GM21723 (cell line): Measurements from ENCODE around the gene CD24.
"Not testable (repeated sequence)": the region's sequence is repeated elsewhere in the genome, so short reads cannot be mapped to it uniquely, and the experiment has no call there.

ENCODE experiments used
- ATAC-seq: cut with Tn5 transposase; IDR thresholded peaks from one replicate; pipeline ENCODE4 v1.9.1; 2021; ENCODE audit warnings: mild to moderate bottlenecking, moderate library complexity; ENCODE audit not compliant: unreplicated experiment

The CD24 gene

GRCh38 chr6:106974336-106974998 is at the start of gene CD24:
TSS of gene CD24 (minus strand) at chr6:106974729. CDS start at chr6:106974646, 83 bp downstream.
- peak; percentile 31 for ATAC-seq

GRCh38 chr6:107021446-107022185 is 47.1 kb upstream of the CD24 start:
- ATAC-seq, result no peak

GRCh38 chr6:107020239-107020638 is 45.7 kb upstream of the CD24 start:
- no peak for ATAC-seq

- not testable (repeated sequence) for ATAC-seq
Observed at GRCh38 chr6:107019628-107020027, 45.1 kb upstream of the CD24 start.

- no peak for ATAC-seq
Observed at GRCh38 chr6:107019047-107019446, 44.5 kb upstream of the CD24 start.

- no peak for ATAC-seq
Observed at GRCh38 chr6:107009499-107009898, 35.0 kb upstream of the CD24 start.

- no peak for ATAC-seq
Observed at GRCh38 chr6:106997392-106998158, 23.0 kb upstream of the CD24 start.

- ATAC-seq, result no peak
Observed at GRCh38 chr6:106995640-106996039, 21.1 kb upstream of the CD24 start.

- not testable (repeated sequence) for ATAC-seq
Observed at GRCh38 chr6:106989737-106990136, 15.2 kb upstream of the CD24 start.

- no peak for ATAC-seq
Observed at GRCh38 chr6:106988664-106989063, 14.1 kb upstream of the CD24 start.

- ATAC-seq, result no peak
Observed at GRCh38 chr6:106981926-106982325, 7.4 kb upstream of the CD24 start.

- no peak for ATAC-seq
Observed at GRCh38 chr6:106980926-106981325, 6.4 kb upstream of the CD24 start.

- no peak for ATAC-seq
Observed at GRCh38 chr6:106979435-106979884, 4.9 kb upstream of the CD24 start.

GRCh38 chr6:106977246-106977645 is 2.7 kb upstream of the CD24 start:
- ATAC-seq, result no peak

GRCh38 chr6:106976270-106976669 is 1.7 kb upstream of the CD24 start:
- no peak for ATAC-seq

- no peak for ATAC-seq
Observed at GRCh38 chr6:106975738-106976064, 1.2 kb upstream of the CD24 start.

GRCh38 chr6:106974999-106975737 is 639 bp upstream of the CD24 start:
- peak; percentile 77 for ATAC-seq

GRCh38 chr6:106973836-106974335 is 643 bp downstream of the CD24 start:
- no peak for ATAC-seq

GRCh38 chr6:106973018-106973835 is 1.3 kb downstream of the CD24 start:
- no peak for ATAC-seq

GRCh38 chr6:106972500-106972899 is 2.0 kb downstream of the CD24 start:
- no peak for ATAC-seq
